ENCODE data around the gene NEBL.

DNA sequence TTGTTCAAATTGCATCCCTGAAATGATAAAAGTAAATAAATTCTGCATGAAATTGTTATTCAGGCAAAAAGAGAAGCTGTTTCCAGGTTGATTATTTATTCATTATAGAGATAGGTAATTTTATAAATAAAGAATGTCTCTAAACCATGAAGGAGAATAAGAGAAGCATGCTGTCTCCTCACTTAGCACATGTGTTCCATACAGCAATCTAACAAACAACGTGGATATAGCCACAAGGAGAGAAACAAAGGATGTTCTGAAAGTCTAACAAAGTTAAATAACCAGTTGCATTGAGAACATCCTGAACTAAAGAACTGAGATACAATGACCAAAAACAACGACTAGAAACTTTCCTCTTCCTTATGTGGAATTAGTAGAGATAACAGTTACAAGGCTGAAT is 50.8 kb downstream of the NEBL start:
- TF ChIP-seq, protein P1, sequence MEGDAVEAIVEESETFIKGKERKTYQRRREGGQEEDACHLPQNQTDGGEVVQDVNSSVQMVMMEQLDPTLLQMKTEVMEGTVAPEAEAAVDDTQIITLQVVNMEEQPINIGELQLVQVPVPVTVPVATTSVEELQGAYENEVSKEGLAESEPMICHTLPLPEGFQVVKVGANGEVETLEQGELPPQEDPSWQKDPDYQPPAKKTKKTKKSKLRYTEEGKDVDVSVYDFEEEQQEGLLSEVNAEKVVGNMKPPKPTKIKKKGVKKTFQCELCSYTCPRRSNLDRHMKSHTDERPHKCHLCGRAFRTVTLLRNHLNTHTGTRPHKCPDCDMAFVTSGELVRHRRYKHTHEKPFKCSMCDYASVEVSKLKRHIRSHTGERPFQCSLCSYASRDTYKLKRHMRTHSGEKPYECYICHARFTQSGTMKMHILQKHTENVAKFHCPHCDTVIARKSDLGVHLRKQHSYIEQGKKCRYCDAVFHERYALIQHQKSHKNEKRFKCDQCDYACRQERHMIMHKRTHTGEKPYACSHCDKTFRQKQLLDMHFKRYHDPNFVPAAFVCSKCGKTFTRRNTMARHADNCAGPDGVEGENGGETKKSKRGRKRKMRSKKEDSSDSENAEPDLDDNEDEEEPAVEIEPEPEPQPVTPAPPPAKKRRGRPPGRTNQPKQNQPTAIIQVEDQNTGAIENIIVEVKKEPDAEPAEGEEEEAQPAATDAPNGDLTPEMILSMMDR (conservative IDR thresholded peaks at IDR 0.05; ENCODE audit: low read depth in 2 of 2) = no peak
- TF ChIP-seq JUNB (IDR thresholded peaks at IDR 0.05; ENCODE audit: unreplicated experiment) (no peak), POLR2AphosphoS5 (IDR thresholded peaks at IDR 0.05; ENCODE audit: low read depth) (no peak), EZH2phosphoT487 (IDR thresholded peaks at IDR 0.05; ENCODE audit: unreplicated experiment) (no peak), REST (IDR thresholded peaks at IDR 0.05; ENCODE audit: unreplicated experiment) (no peak), EZH2 (IDR thresholded peaks at IDR 0.05; ENCODE audit: low read depth, unreplicated experiment) (no peak), CREB1 (CRISPR knock-in tag; IDR thresholded peaks at IDR 0.05; ENCODE audit: low read depth) (no peak), STAT1 (IDR thresholded peaks at IDR 0.05; ENCODE audit: unreplicated experiment) (no peak), ZNF114 (CRISPR knock-in tag; IDR thresholded peaks at IDR 0.05) (no peak)
- TF ChIP-seq, protein P2, sequence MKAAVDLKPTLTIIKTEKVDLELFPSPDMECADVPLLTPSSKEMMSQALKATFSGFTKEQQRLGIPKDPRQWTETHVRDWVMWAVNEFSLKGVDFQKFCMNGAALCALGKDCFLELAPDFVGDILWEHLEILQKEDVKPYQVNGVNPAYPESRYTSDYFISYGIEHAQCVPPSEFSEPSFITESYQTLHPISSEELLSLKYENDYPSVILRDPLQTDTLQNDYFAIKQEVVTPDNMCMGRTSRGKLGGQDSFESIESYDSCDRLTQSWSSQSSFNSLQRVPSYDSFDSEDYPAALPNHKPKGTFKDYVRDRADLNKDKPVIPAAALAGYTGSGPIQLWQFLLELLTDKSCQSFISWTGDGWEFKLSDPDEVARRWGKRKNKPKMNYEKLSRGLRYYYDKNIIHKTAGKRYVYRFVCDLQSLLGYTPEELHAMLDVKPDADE (IDR thresholded peaks at IDR 0.05) = no peak

Data from GM23338 (cell line).